C4-2B (cell line): Measurements from ENCODE around the gene UBE2J2.

Source experiments
- CTCF ChIP-seq: fragments of 450-650 bp; conservative IDR thresholded peaks from 2 replicates; pipeline ENCODE4 v1.5.1; 2017; ENCODE audit warnings: mild to moderate bottlenecking
- ZFX ChIP-seq: fragments of 450-650 bp; IDR thresholded peaks from 2 replicates; pipeline ENCODE4 v1.6.1; 2017

- no peak for TF ChIP-seq CTCF
- no peak for TF ChIP-seq ZFX
Observed at GRCh38 chr1:1228596-1229321, 44.9 kb downstream of the UBE2J2 start.
